Activated CD4-positive, alpha-beta T cell treated with anti-CD3 and anti-CD28 coated beads, Interleukin-2, amount 10 ng/mL, durations not matched to agents 7 days and 5 days (primary cell): ENCODE results near the gene TTC39A. TPM values are rescaled to one million over a fixed set of nuclear protein-coding genes. Genes with fewer than 3 reads are reported as not detected.

ENCODE experiments used
- CTCF ChIA-PET: fragments of 350-600 bp; sonication (Branson Sonifier 250); formaldehyde crosslinking; loops from one replicate; lab custom pipeline; 2021; ENCODE audit warnings: antibody characterized with exemption; lab: Charles Lee
- POLR2A ChIA-PET: fragments of 350-600 bp; sonication (Branson Sonifier 250); formaldehyde crosslinking; loops from one replicate; lab custom pipeline; 2021; ENCODE audit warnings: antibody characterized with exemption; lab: Charles Lee
- DNase-seq: peaks from one replicate; pipeline ENCODE4 v3.0.0-alpha.2; 2020
- H3K27ac Mint-ChIP-seq: one replicate; pipeline ENCODE4 v1.8.0; 2021; ENCODE audit warnings: mild to moderate bottlenecking, moderate library complexity, mixed read lengths
- H3K27me3 Mint-ChIP-seq: one replicate; pipeline ENCODE4 v1.8.0; 2021; ENCODE audit warnings: mixed read lengths
- H3K36me3 Mint-ChIP-seq: one replicate; pipeline ENCODE4 v1.8.0; 2021; ENCODE audit warnings: low read depth, mixed read lengths
- H3K4me1 Mint-ChIP-seq: one replicate; pipeline ENCODE4 v1.8.0; 2021; ENCODE audit warnings: mixed read lengths
- H3K4me3 Mint-ChIP-seq: one replicate; pipeline ENCODE4 v1.8.0; 2021; ENCODE audit warnings: mild to moderate bottlenecking, moderate library complexity, mixed read lengths
- H3K9me3 Mint-ChIP-seq: one replicate; pipeline ENCODE4 v1.8.0; 2021; ENCODE audit warnings: mixed read lengths
- total RNA-seq, 2 experiments: library from RNA; stranded (reverse); gene quantifications; one replicate each; pipeline ENCODE4 v1.2.3, GENCODE V29; 2021

TTC39A gene
- total RNA-seq, 2 experiments from 2014 or later, result not detected

- ChIA-PET CTCF (interaction anchor here (0.7 to 1.0 kb wide), 2 partner anchors 13 to 872 kb away, joined by 3 read pairs; no protein-coding TSS in a partner anchor), POLR2A (interaction anchor here (0.5 kb wide), 1 partner anchor 85 kb away, joined by 3 read pairs; the partner anchor contains the start of gene RNF11)
- Mint-ChIP-seq H3K27me3 (peaks cover 15% of the 10 kb centered on the region), H3K4me3 (no peak overlapping the region), H3K36me3 (no peaks in the 10 kb centered on the region), H3K4me1 (no peaks in the 10 kb centered on the region), H3K27ac (no peak overlapping the region), H3K9me3 (no peaks in the 10 kb centered on the region)
- DNase-seq, result no peak
Observed at GRCh38 chr1:51320967-51321923, 9.1 kb downstream of the TTC39A start.

GRCh38 chr1:51317798-51318197 lies 12.6 kb downstream of the TTC39A start:
- POLR2A ChIA-PET, result no interaction called here
- CTCF ChIA-PET, result no interaction called here

GRCh38 chr1:51316846-51317120 lies 13.6 kb downstream of the TTC39A start:
- H3K27ac Mint-ChIP-seq, result no peak overlapping the region
- CTCF ChIA-PET, result no interaction called here
- H3K4me3 Mint-ChIP-seq, result no peak overlapping the region
- H3K4me1 Mint-ChIP-seq, result peaks cover 11% of the 10 kb centered on the region
- no peak for DNase-seq
- peaks cover 3% of the 10 kb centered on the region for H3K27me3 Mint-ChIP-seq
- H3K9me3 Mint-ChIP-seq, result no peaks in the 10 kb centered on the region
- H3K36me3 Mint-ChIP-seq, result no peaks in the 10 kb centered on the region
- POLR2A ChIA-PET, result no interaction called here

More at GRCh38 chr1:51317798-51318197, 12.6 kb downstream of the TTC39A start:
- H3K27me3 Mint-ChIP-seq, result peaks cover 6% of the 10 kb centered on the region
- H3K36me3 Mint-ChIP-seq, result no peaks in the 10 kb centered on the region
- no peak overlapping the region for H3K27ac Mint-ChIP-seq
- peaks cover 11% of the 10 kb centered on the region for H3K4me1 Mint-ChIP-seq
- no peak for DNase-seq
- H3K4me3 Mint-ChIP-seq, result no peak overlapping the region
- H3K9me3 Mint-ChIP-seq, result no peaks in the 10 kb centered on the region

- ChIA-PET CTCF (interaction anchor here (0.6 kb wide), 1 partner anchor 228 kb away, joined by 3 read pairs; no protein-coding TSS in a partner anchor), POLR2A (no interaction called here)
- Mint-ChIP-seq H3K36me3 (no peaks in the 10 kb centered on the region), H3K9me3 (no peaks in the 10 kb centered on the region), H3K27me3 (peaks cover 3% of the 10 kb centered on the region), H3K4me3 (no peak overlapping the region), H3K4me1 (peaks cover 11% of the 10 kb centered on the region), H3K27ac (no peak overlapping the region)
- no peak for DNase-seq
Observed at GRCh38 chr1:51316113-51316845, 14.1 kb downstream of the TTC39A start.

GRCh38 chr1:51314974-51315373 lies 15.4 kb downstream of the TTC39A start:
- Mint-ChIP-seq H3K27me3 (peaks cover 3% of the 10 kb centered on the region), H3K36me3 (no peaks in the 10 kb centered on the region), H3K4me1 (peaks cover 11% of the 10 kb centered on the region), H3K27ac (no peak overlapping the region), H3K9me3 (no peaks in the 10 kb centered on the region), H3K4me3 (no peak overlapping the region)
- no peak for DNase-seq
- POLR2A ChIA-PET, result no interaction called here
- CTCF ChIA-PET, result interaction anchor here (0.8 kb wide), 1 partner anchor 29 kb away, joined by 3 read pairs; no protein-coding TSS in a partner anchor

- peaks cover 2% of the 10 kb centered on the region for H3K27me3 Mint-ChIP-seq
- peaks cover 11% of the 10 kb centered on the region for H3K4me1 Mint-ChIP-seq
- no peaks in the 10 kb centered on the region for H3K36me3 Mint-ChIP-seq
- H3K9me3 Mint-ChIP-seq, result no peaks in the 10 kb centered on the region
- DNase-seq, result no peak
- no peak overlapping the region for H3K27ac Mint-ChIP-seq
- no peak overlapping the region for H3K4me3 Mint-ChIP-seq
- POLR2A ChIA-PET, result no interaction called here
- CTCF ChIA-PET, result interaction anchor here (2.8 kb wide), 1 partner anchor 18 kb away, joined by 16 read pairs; no protein-coding TSS in a partner anchor
Observed at GRCh38 chr1:51313961-51314777, 16.2 kb downstream of the TTC39A start.

- Mint-ChIP-seq H3K9me3 (no peaks in the 10 kb centered on the region), H3K4me3 (no peak overlapping the region), H3K4me1 (peaks cover 11% of the 10 kb centered on the region), H3K27me3 (no peaks in the 10 kb centered on the region), H3K27ac (no peak overlapping the region), H3K36me3 (no peaks in the 10 kb centered on the region)
- ChIA-PET POLR2A (no interaction called here), CTCF (interaction anchor here (1.2 to 2.8 kb wide), 2 partner anchors 18 to 28 kb away, joined by 3 to 16 read pairs; no protein-coding TSS in a partner anchor)
- no peak for DNase-seq
Observed at GRCh38 chr1:51313268-51313852, 17.0 kb downstream of the TTC39A start.

- no peaks in the 10 kb centered on the region for H3K27me3 Mint-ChIP-seq
- no peak overlapping the region for H3K4me3 Mint-ChIP-seq
- ChIA-PET CTCF (interaction anchor here (0.6 to 2.8 kb wide), 4 partner anchors 11 to 157 kb away, joined by 3 to 16 read pairs (median 4); no protein-coding TSS in a partner anchor), POLR2A (no interaction called here)
- no peaks in the 10 kb centered on the region for H3K9me3 Mint-ChIP-seq
- no peak for DNase-seq
- H3K4me1 Mint-ChIP-seq, result peaks cover 11% of the 10 kb centered on the region
- H3K36me3 Mint-ChIP-seq, result no peaks in the 10 kb centered on the region
- H3K27ac Mint-ChIP-seq, result no peak overlapping the region
Observed at GRCh38 chr1:51312718-51313117, 17.6 kb downstream of the TTC39A start.

GRCh38 chr1:51311826-51312225 lies 18.5 kb downstream of the TTC39A start:
- ChIA-PET CTCF (interaction anchor here (1.2 to 2.8 kb wide), 3 partner anchors 10 to 20 kb away, joined by 3 to 16 read pairs (median 4); no protein-coding TSS in a partner anchor), POLR2A (no interaction called here)
- Mint-ChIP-seq H3K27ac (no peak overlapping the region), H3K4me1 (peaks cover 11% of the 10 kb centered on the region), H3K27me3 (no peaks in the 10 kb centered on the region), H3K36me3 (no peaks in the 10 kb centered on the region), H3K9me3 (no peaks in the 10 kb centered on the region), H3K4me3 (no peak overlapping the region)
- no peak for DNase-seq

- no peak for DNase-seq
- ChIA-PET CTCF (interaction anchor here (1.6 kb wide), 1 partner anchor 21 kb away, joined by 3 read pairs; no protein-coding TSS in a partner anchor), POLR2A (no interaction called here)
- Mint-ChIP-seq H3K4me1 (peaks cover 11% of the 10 kb centered on the region), H3K27me3 (no peaks in the 10 kb centered on the region), H3K9me3 (no peaks in the 10 kb centered on the region), H3K4me3 (no peak overlapping the region), H3K27ac (no peak overlapping the region), H3K36me3 (no peaks in the 10 kb centered on the region)
Observed at GRCh38 chr1:51310871-51311613, 19.3 kb downstream of the TTC39A start.

- ChIA-PET CTCF (interaction anchor here (1.0 to 1.5 kb wide), 2 partner anchors 13 to 32 kb away, joined by 3 to 9 read pairs; no protein-coding TSS in a partner anchor), POLR2A (no interaction called here)
- Mint-ChIP-seq H3K9me3 (no peaks in the 10 kb centered on the region), H3K4me3 (no peak overlapping the region), H3K27me3 (no peaks in the 10 kb centered on the region), H3K27ac (no peak overlapping the region), H3K36me3 (no peaks in the 10 kb centered on the region), H3K4me1 (peaks cover 9% of the 10 kb centered on the region)
- DNase-seq, result no peak
Observed at GRCh38 chr1:51309291-51309690, 21.1 kb downstream of the TTC39A start.
